Neuronal stem cell (in vitro differentiated cells): ENCODE results near the gene P2RX6.
A peak's percentile ranks its signal among the peaks of the same experiment; 100 is the strongest.

Experiments
- DNase-seq: peaks from one replicate; pipeline ENCODE4 v3.0.0-alpha.2; 2013; ENCODE audit warnings: low spot score
- H2AFZ ChIP-seq: one replicate; pipeline ENCODE4 v1.6.1; 2013; ENCODE audit warnings: mild to moderate bottlenecking, low read length, inconsistent platforms
- H2AK5ac ChIP-seq: 2 replicates; pipeline ENCODE4 v1.6.1; 2013; ENCODE audit warnings: low read depth, mild to moderate bottlenecking, inconsistent platforms, low read length, moderate library complexity, mixed read lengths
- H2BK120ac ChIP-seq: 2 replicates; pipeline ENCODE4 v1.6.1; 2013; ENCODE audit warnings: low read depth, mild to moderate bottlenecking, inconsistent platforms, low read length, moderate library complexity, mixed read lengths
- H2BK12ac ChIP-seq: one replicate; pipeline ENCODE4 v1.6.1; 2013; ENCODE audit warnings: low read length, inconsistent platforms
- H2BK15ac ChIP-seq: 2 replicates; pipeline ENCODE4 v1.6.1; 2013; ENCODE audit warnings: mild to moderate bottlenecking, low read length, inconsistent platforms, mixed read lengths
- H2BK5ac ChIP-seq: one replicate; pipeline ENCODE4 v1.6.1; 2013; ENCODE audit warnings: inconsistent platforms, mild to moderate bottlenecking, low read length, moderate library complexity
- H3K14ac ChIP-seq: one replicate; pipeline ENCODE4 v1.6.1; 2013; ENCODE audit warnings: low read length, inconsistent platforms
- H3K18ac ChIP-seq: 2 replicates; pipeline ENCODE4 v1.6.1; 2013; ENCODE audit warnings: low read length, inconsistent platforms
- H3K23ac ChIP-seq: 2 replicates; pipeline ENCODE4 v1.6.1; 2013; ENCODE audit warnings: low read depth, mild to moderate bottlenecking, mixed read lengths, low read length, inconsistent platforms; ENCODE audit not compliant: poor library complexity
- H3K27ac ChIP-seq: replicated peaks from 3 replicates; pipeline ENCODE4 v1.5.1; 2013; ENCODE audit warnings: low read length, inconsistent platforms
- H3K27me3 ChIP-seq, 3 experiments: 2 replicates each; pipeline ENCODE4 v1.6.1; 2013; ENCODE audit warnings: low read length in 3 of 3, mild to moderate bottlenecking in 2 of 3, inconsistent platforms in 1 of 3, low read depth in 1 of 3, mixed read lengths in 1 of 3, moderate library complexity in 1 of 3; ENCODE audit not compliant: control insufficient read depth in 3 of 3, insufficient read depth in 3 of 3
- H3K36me3 ChIP-seq, 2 donors: replicated peaks in 1 of 2; 2 replicates each; pipeline ENCODE4 v1.6.1; 2013; ENCODE audit warnings: low read length in 2 of 2; ENCODE audit not compliant: control insufficient read depth in 2 of 2, insufficient read depth in 2 of 2
- H3K4ac ChIP-seq: 2 replicates; pipeline ENCODE4 v1.6.1; 2013; ENCODE audit warnings: inconsistent platforms, mild to moderate bottlenecking, low read length, moderate library complexity
- H3K4me1 ChIP-seq, 2 donors: 1 replicate in 1 of 2; 2 replicates in 1 of 2; pipeline ENCODE4 v1.6.1; 2013; ENCODE audit warnings: low read length in 2 of 2, low read depth in 1 of 2; ENCODE audit not compliant: control insufficient read depth in 2 of 2, insufficient read depth in 1 of 2
- H3K4me2 ChIP-seq: one replicate; pipeline ENCODE4 v1.6.1; 2013; ENCODE audit warnings: mild to moderate bottlenecking, low read length, inconsistent platforms; ENCODE audit not compliant: insufficient read depth, poor library complexity, severe bottlenecking
- H3K4me3 ChIP-seq, 2 donors: 2 replicates each; pipeline ENCODE4 v1.5.1; 2013; ENCODE audit warnings: low read length in 2 of 2, mild to moderate bottlenecking in 2 of 2, inconsistent platforms in 1 of 2, moderate library complexity in 1 of 2
- H3K79me1 ChIP-seq: one replicate; pipeline ENCODE4 v1.6.1; 2013; ENCODE audit warnings: low read depth, mild to moderate bottlenecking, inconsistent platforms, low read length, moderate library complexity
- H3K9ac ChIP-seq: one replicate; pipeline ENCODE4 v1.6.1; 2013; ENCODE audit warnings: mild to moderate bottlenecking, low read depth, low read length, inconsistent platforms; ENCODE audit not compliant: poor library complexity
- H3K9me3 ChIP-seq, 2 donors: replicated peaks in 1 of 2; 2 replicates each; pipeline versions ENCODE3 to v1.6.1; 2013; ENCODE audit warnings: low read length in 2 of 2, mild to moderate bottlenecking in 2 of 2, inconsistent platforms in 1 of 2, low read depth in 1 of 2, mixed read lengths in 1 of 2, moderate library complexity in 1 of 2; ENCODE audit not compliant: control insufficient read depth in 2 of 2, insufficient read depth in 1 of 2
- H4K8ac ChIP-seq: one replicate; pipeline ENCODE4 v1.6.1; 2013; ENCODE audit warnings: low read depth, mild to moderate bottlenecking, inconsistent platforms, low read length, moderate library complexity
- H4K91ac ChIP-seq: one replicate; pipeline ENCODE4 v1.6.1; 2013; ENCODE audit warnings: low read length, low read depth, mild to moderate bottlenecking, inconsistent platforms; ENCODE audit not compliant: poor library complexity
- WGBS, 2 donors: extraction: QIAGEN DNeasy Blood & Tissue Kit; methylation state at CpG; one replicate each; pipeline ENCODE4 v1.1.7; 2013; ENCODE audit warnings: missing lambda C conversion rate in 2 of 2, mixed read lengths in 1 of 2; ENCODE audit not compliant: insufficient read length in 2 of 2, insufficient replicate concordance in 1 of 2; ENCODE audit errors: extremely low coverage in 2 of 2; 5-methylcytosine and 5-hydroxymethylcytosine counted together

Gene P2RX6

GRCh38 chr22:20993304-20994127, 21.4 kb upstream of the P2RX6 start:
- Histone ChIP-seq H3K9me3 (no peaks in the 10 kb centered on the region), H2BK15ac (no peak overlapping the region), H3K36me3 (peaks cover 55 to 77% of the 10 kb centered on the region in 2 donors), H2AK5ac (no peak overlapping the region), H3K4me1 (no peaks in the 10 kb centered on the region), H3K79me1 (peaks cover 2% of the 10 kb centered on the region), H3K9ac (no peak overlapping the region), H3K4me3 (no peak overlapping the region), H3K23ac (peak overlapping the region; percentile 91), H3K27ac (no peak overlapping the region), H3K18ac (no peak overlapping the region), H2BK5ac (no peak overlapping the region), H2AFZ (no peak overlapping the region), H2BK12ac (no peak overlapping the region), H3K4ac (no peak overlapping the region), H3K4me2 (no peak overlapping the region), H2BK120ac (no peak overlapping the region), H3K14ac (no peak overlapping the region), H4K8ac (peak overlapping the region; percentile 23), H3K27me3 (no peaks in the 10 kb centered on the region), H4K91ac (no peak overlapping the region)
- no CpG with 5 or more reads among the region's 29 CpGs for WGBS, 2 donors
- no peak for DNase-seq

DNA sequence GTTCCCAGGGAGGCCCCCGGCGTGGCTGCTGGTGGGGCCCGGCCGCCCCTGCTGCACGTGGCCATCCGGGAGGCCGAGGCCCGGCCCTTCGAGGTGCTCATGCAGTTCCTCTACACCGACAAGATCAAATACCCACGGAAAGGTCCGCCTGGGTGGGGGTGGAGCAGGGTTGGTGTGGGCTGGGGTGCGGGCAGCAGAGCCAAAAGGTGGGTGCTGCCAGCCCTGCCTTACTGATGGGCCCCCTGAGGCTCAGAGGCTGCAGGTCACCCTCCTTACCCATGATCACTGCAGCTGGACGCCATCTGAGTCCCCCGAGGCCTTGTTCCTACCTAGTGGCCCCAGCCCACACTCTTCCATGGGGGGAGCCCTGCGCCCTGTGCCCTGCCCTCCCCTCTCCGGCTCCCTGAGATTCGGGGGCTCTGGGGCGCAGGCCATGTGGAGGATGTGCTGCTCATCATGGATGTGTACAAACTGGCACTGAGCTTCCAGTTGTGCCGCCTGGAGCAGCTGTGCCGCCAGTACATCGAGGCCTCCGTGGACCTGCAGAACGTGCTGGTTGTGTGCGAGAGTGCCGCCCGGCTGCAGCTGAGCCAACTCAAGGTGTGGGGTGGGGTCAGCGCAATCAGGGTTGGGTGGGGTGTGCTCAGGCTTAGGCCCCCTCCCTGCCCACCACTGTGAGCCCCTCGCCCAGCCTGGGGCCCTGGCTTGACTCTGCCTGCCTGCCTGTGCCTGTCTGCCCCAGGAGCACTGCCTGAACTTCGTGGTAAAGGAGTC, 20.6 kb upstream of the P2RX6 start:
- Histone ChIP-seq H2AK5ac (no peak overlapping the region), H3K4me2 (no peak overlapping the region), H3K4me1 (no peaks in the 10 kb centered on the region), H3K36me3 (peaks cover 60 to 85% of the 10 kb centered on the region in 2 donors), H3K79me1 (peaks cover 2% of the 10 kb centered on the region), H3K23ac (peak overlapping the region; percentile 91), H3K4ac (no peak overlapping the region), H3K14ac (no peak overlapping the region), H3K9me3 (no peaks in the 10 kb centered on the region), H2AFZ (no peak overlapping the region), H4K91ac (no peak overlapping the region), H4K8ac (peak overlapping the region; percentile 2), H2BK12ac (no peak overlapping the region), H3K18ac (no peak overlapping the region), H2BK15ac (no peak overlapping the region), H3K27ac (no peak overlapping the region), H2BK120ac (no peak overlapping the region), H3K27me3 (no peaks in the 10 kb centered on the region), H3K9ac (peak overlapping the region; percentile 68), H3K4me3 (no peak overlapping the region), H2BK5ac (peak overlapping the region; percentile 50)
- WGBS, 2 donors, result no CpG with 5 or more reads among the region's 30 CpGs
- no peak for DNase-seq

- no peak overlapping the region for H2BK15ac ChIP-seq
- H3K4me2 ChIP-seq, result no peak overlapping the region
- peaks cover 5% of the 10 kb centered on the region for H3K79me1 ChIP-seq
- no peak overlapping the region for H2BK120ac ChIP-seq
- no peaks in the 10 kb centered on the region for H3K27me3 ChIP-seq
- H3K27ac ChIP-seq, result no peak overlapping the region
- no peak overlapping the region for H4K8ac ChIP-seq
- H3K4me3 ChIP-seq, result no peak overlapping the region
- H3K9ac ChIP-seq, result no peak overlapping the region
- no peak for DNase-seq
- no peaks in the 10 kb centered on the region for H3K9me3 ChIP-seq
- H3K18ac ChIP-seq, result no peak overlapping the region
- WGBS, 2 donors, result no CpG with 5 or more reads among the region's 10 CpGs
- H3K23ac ChIP-seq, result peak overlapping the region; percentile 91
- H3K4ac ChIP-seq, result no peak overlapping the region
- H3K4me1 ChIP-seq, result no peaks in the 10 kb centered on the region
- H2AFZ ChIP-seq, result no peak overlapping the region
- H2BK12ac ChIP-seq, result no peak overlapping the region
- H2BK5ac ChIP-seq, result no peak overlapping the region
- no peak overlapping the region for H2AK5ac ChIP-seq
- H3K36me3 ChIP-seq, result peaks cover 64 to 90% of the 10 kb centered on the region in 2 donors
- no peak overlapping the region for H4K91ac ChIP-seq
- no peak overlapping the region for H3K14ac ChIP-seq
These were observed 20.1 kb upstream of the P2RX6 start for GRCh38 chr22:20994902-20995241.

DNA sequence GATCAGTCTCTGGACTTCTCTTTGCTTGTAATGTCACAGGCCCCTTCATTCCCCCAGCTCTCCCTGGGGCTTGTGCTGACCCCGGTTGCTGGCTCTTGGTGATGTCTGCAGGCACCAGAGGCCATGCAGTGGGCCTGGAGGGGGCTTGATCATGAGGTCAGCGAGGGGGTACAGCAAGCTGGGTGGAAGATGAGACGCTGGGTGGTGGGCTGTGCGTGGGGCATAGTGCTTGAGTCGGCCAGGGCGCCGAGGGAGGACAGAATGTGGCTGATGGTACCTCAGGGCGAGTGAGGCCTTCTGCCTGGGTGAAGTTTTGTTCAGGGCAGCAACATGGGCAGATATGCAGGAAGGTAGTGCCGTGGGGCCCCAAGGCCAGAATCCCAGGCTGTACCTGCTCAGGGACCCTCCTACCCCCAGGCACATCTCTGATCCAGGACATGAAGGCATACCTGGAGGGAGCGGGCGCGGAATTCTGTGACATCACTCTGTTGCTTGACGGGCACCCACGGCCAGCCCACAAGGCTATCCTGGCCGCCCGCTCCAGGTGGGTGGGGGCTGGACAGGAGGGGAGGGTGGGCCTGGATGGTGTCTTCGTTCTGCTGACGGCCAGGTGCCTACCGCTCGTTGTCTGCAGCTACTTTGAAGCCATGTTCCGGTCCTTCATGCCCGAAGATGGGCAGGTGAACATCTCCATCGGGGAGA, 19.5 kb upstream of the P2RX6 start:
- H4K91ac ChIP-seq, result no peak overlapping the region
- no CpG with 5 or more reads among the region's 23 CpGs for WGBS, 2 donors
- no peak overlapping the region for H3K4ac ChIP-seq
- no peaks in the 10 kb centered on the region for H3K27me3 ChIP-seq
- no peak for DNase-seq
- no peak overlapping the region for H2AK5ac ChIP-seq
- H3K9ac ChIP-seq, result no peak overlapping the region
- H2AFZ ChIP-seq, result no peak overlapping the region
- no peak overlapping the region for H3K18ac ChIP-seq
- H3K23ac ChIP-seq, result peak overlapping the region; percentile 96
- no peak overlapping the region for H2BK12ac ChIP-seq
- no peak overlapping the region for H2BK15ac ChIP-seq
- H2BK5ac ChIP-seq, result no peak overlapping the region
- no peak overlapping the region for H4K8ac ChIP-seq
- H3K4me3 ChIP-seq, result no peak overlapping the region
- H2BK120ac ChIP-seq, result no peak overlapping the region
- H3K9me3 ChIP-seq, result no peaks in the 10 kb centered on the region
- no peak overlapping the region for H3K14ac ChIP-seq
- peaks cover 3 to 4% of the 10 kb centered on the region in 2 donors for H3K4me1 ChIP-seq
- H3K36me3 ChIP-seq, result peaks cover 70 to 94% of the 10 kb centered on the region in 2 donors
- H3K27ac ChIP-seq, result no peak overlapping the region
- peaks cover 10% of the 10 kb centered on the region for H3K79me1 ChIP-seq
- no peak overlapping the region for H3K4me2 ChIP-seq
